ENCODE results near the gene RBBP5.
"Not testable (repeated sequence)": the region's sequence is repeated elsewhere in the genome, so short reads cannot be mapped to it uniquely, and the experiment has no call there.

The RBBP5 gene, protein sequence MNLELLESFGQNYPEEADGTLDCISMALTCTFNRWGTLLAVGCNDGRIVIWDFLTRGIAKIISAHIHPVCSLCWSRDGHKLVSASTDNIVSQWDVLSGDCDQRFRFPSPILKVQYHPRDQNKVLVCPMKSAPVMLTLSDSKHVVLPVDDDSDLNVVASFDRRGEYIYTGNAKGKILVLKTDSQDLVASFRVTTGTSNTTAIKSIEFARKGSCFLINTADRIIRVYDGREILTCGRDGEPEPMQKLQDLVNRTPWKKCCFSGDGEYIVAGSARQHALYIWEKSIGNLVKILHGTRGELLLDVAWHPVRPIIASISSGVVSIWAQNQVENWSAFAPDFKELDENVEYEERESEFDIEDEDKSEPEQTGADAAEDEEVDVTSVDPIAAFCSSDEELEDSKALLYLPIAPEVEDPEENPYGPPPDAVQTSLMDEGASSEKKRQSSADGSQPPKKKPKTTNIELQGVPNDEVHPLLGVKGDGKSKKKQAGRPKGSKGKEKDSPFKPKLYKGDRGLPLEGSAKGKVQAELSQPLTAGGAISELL

DNA sequence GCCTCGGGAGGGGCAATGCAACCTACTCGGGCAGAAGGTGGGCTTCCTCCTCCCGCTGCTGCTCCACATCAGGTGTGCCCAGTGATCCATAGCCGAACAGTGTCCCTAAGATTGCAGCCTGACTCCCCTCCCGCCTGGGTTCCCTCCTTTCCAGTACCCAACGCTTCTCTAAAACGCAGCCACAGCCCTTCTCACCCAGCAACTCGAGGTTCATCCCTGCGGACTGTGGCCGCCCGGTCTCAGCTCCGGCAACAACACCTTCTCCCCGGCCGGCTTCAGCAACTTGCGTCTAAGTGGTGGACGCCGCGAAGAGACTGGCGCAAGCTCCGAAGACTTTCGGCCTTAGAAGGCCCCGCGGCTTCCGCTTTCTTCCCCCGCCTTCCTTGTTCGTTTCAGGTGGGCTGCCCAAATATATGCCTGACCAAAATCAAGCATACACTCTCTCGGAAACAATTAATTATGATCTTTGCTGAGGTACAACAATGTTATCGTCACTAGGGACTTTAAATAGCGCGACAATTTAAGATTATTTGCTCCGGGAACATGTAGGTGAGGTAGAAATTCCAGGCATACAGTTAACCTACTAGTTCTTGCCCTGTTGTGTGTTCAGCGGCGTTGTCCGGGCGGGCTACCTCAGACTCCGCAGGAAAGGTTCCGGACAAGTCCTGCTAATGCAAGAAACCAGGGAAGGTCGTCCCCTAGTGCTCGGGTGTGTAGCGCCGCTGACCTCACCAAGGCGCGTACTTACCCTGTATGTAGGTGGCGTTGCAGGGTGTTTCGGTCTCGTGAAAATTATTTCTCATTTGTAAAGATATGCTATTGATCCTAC lies at the start of gene RBBP5:
Gene RBBP5, minus strand, starts transcription at position 319 of the 829 bp plus-strand sequence. Its CDS starts 105 bp downstream, at position 214.
- DNase-seq (ENCODE audit: low read depth, low spot score) = peak; percentile 91

DNA sequence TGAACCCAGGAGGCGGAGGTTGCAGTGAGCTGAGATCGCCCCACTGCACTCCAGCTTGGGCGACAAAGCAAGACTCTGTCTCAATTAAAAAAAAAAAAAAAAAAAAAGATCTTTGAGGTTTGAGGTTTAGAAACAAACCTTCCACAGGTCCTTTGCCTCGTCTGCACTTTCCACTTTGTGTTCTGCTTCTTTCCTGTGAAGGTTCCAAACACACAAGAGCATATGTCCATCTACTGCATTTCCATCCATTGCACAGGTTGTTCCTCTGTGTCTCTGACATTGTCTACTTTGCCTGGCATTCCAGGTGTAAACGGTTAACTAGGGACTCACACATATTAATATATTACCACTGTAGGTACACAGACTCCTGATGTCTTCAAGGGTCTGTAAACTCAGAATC lies 49.6 kb upstream of the RBBP5 start:
- no peak for DNase-seq (ENCODE audit: low read depth, low spot score)

DNA sequence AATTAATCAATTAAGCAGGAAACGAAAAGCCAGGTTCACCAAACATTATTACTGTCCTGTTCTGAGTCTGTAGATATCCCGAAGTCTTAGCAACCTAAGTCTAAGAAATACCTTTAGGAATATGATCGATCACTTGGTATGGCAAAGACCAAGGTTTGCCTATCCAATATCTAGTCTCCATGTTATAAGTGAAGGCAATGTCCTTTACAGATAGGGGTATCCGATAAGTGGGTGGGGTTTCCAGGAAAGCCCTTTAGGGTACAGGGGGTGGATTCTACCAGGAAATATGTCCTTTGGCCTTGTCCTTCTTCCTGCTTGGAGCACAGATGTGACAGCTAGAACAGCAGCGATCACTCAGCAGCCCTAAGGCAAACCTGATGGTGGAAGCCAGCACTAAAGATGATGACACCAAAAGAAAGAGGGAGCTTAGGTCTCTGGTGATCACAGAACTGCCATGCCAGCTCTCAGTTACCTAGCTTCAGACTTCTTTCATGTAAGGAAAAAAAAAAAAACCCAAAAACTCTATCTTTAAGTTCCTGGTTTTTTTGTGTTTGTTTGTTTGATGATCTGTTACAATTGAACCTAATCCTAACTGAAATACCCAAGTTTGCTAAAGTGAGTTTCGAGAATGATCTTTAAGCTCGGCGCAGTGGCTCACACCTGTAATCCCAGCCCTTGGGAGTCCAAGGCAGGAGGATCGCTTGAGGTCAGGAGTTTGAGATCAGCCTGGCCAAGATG lies 48.9 kb upstream of the RBBP5 start:
- DNase-seq (ENCODE audit: low read depth, low spot score) = no peak

DNA sequence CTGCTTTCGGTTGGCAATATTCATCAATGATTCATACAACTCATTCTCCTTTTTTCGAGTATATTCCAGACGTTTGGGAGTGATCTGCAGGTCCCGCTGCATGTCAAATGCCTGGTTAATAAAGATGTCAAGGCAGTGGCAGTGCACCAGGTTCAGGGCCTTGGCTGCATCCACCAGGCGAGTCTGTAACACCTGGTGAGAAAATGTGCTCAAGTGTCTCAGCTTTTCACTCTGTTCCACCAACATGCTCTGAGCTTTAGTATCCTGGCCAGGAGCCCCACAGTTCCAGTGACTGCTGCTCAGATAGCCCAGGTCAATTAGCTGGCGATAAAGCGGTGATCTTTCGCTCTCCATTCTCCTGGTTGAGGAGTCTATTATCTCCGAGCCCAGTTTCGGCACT lies 47.5 kb upstream of the RBBP5 start:
- DNase-seq (ENCODE audit: low read depth, low spot score) = no peak

DNA sequence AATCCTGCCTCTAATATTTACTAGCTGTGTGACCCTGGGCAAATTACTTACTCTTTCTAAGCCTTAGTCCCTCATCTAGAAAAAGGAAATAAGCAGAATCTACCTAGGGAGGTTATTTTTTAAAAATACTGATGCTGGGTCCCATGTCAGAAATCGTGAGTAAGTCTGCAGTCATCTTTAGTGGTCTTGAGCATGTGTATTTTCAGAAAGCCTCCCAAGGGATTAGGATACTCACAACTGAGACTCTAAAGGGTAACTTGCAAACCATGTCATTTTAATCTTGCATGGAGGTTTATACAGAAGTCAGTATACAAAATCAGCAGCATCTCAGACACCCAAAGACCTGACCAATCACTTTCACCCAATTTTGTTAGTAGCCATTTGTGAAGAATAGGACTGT lies 46.5 kb upstream of the RBBP5 start:
- DNase-seq (ENCODE audit: low read depth, low spot score) = no peak

DNA sequence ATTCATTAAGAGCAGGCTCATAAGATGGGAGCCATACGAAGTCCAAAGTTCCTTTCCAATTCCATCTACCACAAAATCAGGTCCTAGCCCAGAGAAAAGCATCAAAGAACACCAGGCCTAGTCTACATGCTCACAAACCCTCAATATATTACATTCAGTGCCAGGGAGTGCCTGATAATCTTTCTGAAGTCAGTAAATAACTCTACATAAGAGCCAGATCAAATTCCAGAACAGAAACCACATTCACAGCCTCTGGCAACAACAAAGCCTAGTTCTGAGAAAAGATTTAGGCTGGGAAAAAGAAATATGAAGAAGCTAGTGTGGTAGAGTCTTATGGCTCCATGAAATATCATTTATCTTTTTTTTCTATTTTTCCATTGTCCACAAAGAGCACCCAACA lies 40.5 kb upstream of the RBBP5 start:
- DNase-seq (ENCODE audit: low read depth, low spot score) = no peak

DNA sequence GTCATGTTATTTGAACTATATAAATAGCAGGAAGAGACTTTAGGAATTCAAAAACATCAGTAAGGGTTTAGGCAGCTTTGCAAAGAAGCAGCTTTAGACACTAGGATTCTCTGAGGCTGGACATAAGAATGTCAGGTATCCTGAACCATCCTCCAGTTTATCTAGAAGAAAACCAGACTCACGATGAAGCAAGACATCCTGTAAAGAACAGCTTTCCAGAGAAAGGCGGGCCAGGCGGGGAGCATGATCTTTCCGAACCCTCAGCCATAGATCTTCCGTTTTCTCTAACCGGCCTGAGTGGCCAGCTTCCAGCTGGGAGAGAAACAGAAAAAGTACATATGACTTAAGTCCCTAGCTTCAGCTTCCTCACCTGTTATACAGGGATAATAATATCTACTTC lies 39.3 kb upstream of the RBBP5 start:
- no peak for DNase-seq (ENCODE audit: low read depth, low spot score)

DNA sequence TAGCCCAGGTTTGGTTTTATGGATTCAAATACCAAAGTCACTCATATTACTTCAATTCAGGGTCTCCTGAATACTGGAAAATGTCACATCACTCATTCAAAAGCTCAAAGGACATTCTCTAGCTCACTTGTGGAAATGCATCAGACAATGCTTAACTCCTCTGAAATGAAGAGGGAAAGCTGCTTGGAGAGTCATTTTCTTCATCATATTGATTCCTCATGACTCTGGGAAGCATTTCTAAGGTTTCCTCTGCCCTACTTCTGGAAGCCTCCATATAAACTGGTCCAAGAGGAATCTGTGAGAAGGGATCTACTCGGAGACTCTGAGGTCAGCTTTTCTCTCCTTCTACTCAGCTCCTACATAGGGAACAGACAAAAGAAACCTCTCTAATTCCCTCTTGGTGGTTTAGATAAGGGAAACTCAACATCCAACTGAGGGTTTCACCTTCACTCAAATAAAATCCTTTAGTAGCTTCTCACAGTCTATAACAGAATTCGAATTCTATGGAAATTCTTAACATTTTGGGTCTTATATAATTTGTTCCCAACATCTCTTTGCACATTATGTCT lies 36.4 kb upstream of the RBBP5 start:
- DNase-seq (ENCODE audit: low read depth, low spot score) = no peak

DNA sequence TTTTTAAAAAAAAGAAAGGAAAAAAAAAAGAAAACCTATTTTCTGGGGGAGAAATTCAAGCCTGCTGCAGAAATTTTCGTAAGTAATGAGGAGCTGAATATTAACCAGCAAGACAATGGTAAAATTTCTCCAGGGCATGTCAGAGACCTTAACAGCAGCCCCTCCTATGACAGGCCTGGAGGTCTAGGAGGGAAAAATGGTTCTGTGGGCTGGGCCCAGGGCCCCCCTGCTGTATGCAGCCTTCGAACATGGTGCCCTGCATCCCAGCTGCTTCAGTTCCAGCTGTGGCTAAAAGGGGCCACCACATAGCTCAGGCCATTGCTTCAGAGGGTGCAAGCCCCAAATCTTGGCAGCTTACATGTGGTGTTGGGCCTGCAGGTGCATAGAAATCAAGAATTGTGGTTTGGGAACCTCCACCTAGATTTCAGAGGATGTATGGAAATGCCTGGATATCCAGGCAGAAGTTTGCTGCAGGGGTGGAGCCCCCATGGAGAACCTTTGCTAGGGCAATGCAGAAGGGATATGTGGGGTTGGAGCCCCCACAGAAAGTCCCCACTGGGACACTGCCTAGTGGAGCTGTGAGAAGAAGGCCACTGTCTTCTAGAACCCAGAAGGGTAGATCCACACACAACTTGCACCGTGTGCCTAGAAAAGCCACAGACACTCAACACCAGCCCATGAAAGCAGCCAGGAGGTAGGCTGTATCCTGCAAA lies 34.0 kb upstream of the RBBP5 start:
- not testable (repeated sequence) for DNase-seq (ENCODE audit: low read depth, low spot score)

DNA sequence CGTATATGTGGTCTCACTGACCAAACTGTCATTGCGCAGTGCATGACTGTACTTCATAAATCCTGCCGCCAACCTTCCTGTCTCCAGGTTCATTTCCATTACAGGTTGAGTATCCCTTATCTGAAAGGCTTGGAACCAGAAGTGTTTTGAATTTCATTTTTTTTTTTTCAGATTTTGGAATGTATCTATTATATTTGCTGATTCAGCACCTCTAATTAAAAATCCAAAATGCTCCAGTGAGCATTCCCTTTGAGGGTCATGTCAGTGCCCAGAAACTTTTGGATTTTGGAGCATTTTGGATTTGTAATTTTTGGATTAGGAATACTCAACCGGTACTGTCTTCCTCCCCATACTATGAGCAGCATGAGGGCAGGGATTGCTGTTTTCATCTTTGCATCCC lies 30.7 kb upstream of the RBBP5 start:
- no peak for DNase-seq (ENCODE audit: low read depth, low spot score)

DNA sequence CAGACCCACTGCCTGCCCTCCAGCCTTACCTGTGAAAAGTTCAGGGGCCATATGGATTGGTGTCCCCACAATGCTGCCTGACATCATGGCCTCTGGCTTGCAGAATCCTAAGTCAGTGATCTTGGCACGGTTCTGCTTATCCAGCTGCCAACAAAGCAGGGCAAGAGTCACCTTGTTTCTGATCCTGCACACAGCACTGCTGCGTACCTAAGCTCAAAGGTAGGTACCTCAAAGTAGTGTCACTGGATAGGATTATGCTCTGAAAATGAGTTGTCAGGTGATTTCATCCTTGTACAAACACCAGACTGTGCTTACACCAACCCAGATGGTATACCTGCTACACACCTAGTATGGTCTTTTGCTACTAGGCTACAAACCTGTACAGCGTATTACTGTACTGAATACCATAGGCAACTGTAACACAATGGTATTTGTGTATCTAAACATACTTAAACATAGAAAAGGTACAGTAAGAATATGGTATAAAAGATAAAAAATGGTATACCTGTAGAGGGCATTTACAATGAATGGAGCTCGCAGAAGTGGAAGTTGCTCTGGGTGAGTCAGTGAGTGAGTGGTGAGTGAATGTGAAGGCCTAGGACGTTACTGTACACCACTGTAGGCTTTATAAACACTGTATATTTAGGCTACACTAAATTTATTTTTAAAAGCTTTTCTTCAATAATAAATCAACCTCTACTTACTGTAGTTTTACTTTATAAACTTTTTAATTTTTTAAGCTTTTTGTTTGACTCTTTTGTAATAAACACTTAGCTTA lies 29.1 kb upstream of the RBBP5 start:
- no peak for DNase-seq (ENCODE audit: low read depth, low spot score)

DNA sequence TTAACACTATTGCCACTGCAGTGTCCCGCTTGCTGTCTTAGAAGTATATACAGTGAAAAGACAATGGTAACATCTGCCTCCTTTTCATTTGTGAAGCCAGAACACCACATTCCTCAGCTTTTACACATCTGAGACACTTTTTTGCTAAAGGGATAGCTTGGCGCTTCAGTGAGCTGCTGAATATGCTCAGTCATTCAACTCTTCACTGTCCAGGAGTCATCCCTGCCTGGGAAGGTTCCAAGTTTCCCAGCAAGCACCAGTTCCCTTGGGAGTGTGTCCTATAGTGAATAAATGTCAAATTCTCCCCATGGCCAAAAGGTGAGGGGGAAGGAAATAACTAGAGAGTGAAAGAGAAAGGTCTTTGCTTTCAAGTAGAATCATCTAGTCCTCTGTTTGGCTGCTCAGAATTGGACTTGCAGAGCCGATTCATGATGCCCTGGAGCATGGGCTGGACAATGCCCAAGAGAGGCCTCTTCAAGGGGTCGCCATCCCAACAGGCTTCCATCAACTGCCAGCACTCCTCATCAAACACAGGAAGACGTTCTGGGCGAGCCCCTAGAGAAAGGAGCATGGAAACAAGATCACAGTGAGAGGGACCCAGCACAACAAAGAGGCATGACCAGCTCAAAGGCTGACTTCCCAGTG lies 25.5 kb upstream of the RBBP5 start:
- DNase-seq (ENCODE audit: low read depth, low spot score) = no peak

DNA sequence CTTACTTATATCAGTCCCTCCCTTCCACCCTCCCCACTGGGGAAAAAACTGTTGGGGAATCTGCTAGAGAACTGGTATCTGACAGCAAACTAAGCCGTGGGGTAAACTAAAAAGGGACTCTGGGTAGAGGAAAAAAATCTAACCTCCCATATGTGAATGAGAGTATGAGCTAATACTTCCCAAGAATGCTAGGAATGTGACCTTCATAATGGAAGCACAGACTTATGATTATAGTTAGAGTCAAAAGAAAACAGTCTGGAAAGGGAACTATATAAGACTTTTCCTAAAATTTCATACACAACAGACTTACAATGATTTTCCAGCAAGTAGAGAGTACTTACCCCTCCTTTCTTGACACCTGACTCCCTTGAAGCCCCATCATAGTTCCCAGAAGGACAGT lies 23.0 kb upstream of the RBBP5 start:
- no peak for DNase-seq (ENCODE audit: low read depth, low spot score)

DNA sequence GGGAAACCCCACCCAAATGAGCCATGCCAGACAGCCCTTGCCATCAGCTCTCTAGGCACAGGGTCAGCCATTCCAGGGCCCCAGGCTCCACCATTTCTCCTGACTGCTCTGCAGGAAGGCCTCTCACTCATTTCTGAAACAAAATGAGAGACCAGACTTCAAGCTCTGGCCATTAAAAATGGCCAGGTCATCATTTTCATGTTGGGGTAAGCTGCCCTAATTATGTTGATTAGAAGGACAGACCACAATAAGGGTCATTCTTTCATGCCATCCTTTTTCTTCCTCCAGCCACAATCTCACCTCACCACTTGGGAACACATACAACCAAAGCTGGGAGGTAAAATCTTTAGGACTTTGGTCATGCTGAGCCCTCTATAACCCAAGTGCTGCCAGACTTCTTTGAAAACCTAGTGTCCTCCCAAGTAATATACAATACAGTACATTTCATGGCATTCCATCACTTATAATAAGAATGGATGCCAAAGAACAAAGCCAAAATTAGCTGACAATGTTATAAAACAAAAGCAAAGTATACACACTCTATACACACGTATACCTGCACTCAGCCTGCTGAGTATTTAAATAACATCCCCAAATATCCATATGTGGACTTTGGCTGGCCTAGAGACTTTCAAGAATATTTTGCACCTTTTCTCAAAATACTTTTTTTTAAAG lies 22.4 kb upstream of the RBBP5 start:
- DNase-seq (ENCODE audit: low read depth, low spot score) = no peak

DNA sequence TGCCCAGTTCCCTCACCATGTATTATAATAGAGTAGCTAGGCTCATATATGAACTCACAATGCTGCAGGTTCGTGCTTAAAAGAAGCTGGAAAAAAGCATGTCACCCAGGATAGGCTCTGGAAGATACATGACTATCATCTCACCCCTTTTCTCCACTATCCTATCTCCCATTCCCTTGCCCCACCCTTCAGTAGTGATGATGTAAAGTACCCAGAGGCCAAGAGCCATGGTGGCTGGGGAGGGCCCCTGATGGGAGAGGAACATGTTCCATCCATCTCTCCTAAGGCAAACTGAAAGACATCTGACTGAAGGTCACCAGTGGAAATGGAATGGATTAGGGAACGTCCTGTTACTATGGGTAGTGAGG lies 20.3 kb upstream of the RBBP5 start:
- DNase-seq (ENCODE audit: low read depth, low spot score) = no peak

DNA sequence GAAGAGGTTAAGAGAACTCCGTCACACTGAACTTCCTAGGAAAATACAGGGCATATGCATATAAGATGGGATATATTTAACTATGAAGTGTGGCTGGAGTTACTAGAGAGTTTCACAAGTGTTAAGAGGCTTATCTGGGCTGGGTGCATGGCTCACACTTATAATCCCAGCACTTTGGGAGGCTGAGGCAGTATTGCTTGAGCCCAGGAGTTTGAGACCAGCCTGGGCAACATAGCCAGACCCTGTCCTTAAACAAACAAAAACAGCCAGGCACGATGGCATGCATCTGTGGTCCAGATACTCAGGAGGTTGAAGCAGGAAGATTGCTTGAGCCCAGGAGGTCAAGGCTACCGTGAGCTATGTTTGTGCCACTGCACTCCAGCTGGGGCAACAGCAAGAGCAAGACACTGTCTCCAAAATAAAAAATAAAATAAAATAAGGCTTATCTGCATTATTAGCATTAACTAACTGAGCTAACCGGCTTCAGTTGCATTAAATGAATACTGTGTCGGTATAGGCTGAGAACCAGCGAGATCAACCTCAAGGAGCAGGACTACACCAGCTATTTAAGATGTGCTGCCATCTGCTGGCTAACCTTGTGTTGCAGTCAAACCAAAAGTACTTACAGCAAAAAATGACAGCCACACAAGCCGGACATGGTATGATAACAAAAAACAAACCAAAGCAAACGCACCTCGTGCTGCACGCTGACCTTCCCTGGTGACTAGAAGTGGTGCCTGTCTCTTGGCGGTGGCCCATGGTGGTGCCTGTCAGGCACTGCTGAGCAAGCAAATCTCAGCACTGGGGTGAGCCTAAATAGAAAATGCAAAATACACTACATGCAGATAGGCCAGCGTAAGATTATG lies 19.7 kb upstream of the RBBP5 start:
- peak; percentile 42 for DNase-seq (ENCODE audit: low read depth, low spot score)

DNA sequence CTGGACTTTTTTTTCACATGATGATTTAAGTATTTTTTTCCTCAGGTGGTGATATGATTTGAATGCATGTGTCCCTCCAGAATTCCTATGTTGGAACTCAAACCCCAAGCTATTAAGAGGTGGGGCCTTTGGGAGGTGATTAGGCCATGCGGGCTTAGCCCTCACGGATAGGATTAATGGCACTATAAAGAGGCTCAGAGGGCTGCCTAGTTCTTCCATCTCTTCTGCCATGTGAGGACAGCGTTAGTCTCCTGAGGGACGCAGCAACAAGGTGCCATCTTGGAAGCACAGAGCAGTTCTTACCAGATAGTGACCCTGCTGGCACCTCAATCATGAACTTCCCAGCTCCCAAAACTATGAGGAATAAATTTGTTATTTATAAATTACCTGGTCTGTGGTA lies 18.3 kb upstream of the RBBP5 start:
- no peak for DNase-seq (ENCODE audit: low read depth, low spot score)

DNA sequence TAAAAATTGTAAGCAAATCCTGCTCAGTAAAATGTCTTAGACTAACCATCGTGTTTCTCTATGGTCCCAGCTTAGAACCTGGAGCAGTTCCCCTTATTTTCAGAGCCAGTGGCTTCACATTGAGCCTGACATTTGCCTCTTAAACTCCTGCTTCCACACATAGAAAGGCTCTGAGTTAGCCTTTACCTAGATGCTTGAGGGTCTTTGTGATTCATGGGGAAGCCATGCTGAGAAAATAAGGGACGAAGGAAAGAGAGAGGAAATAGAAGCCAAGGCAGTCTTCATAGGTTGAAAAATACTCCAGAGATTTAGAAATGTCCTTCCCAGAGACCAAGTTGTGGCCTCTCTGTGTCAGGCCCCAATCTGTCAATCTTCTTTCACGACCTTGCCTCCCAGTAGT lies 16.1 kb upstream of the RBBP5 start:
- peak; percentile 38 for DNase-seq (ENCODE audit: low read depth, low spot score)

All from iPS DF 19.7 (cell line).